Panc1 (cell line): ENCODE measurements around the gene TAGLN2.

Source experiments
- TF ChIP-seq, protein P1 (sequence below), 2 experiments: IDR thresholded peaks; 2 replicates each; pipeline ENCODE4 v1.6.1; 2011 to 2012; ENCODE audit warnings: low read depth in 2 of 2, control low read depth in 1 of 2, low read length in 1 of 2, mild to moderate bottlenecking in 1 of 2, moderate library complexity in 1 of 2; ENCODE audit not compliant: insufficient read depth in 1 of 2
- TF ChIP-seq, protein P2 (sequence below): fragments of 450-650 bp; IDR thresholded peaks from 2 replicates; pipeline ENCODE4 v1.5.1; 2017; ENCODE audit warnings: mild to moderate bottlenecking

DNA sequence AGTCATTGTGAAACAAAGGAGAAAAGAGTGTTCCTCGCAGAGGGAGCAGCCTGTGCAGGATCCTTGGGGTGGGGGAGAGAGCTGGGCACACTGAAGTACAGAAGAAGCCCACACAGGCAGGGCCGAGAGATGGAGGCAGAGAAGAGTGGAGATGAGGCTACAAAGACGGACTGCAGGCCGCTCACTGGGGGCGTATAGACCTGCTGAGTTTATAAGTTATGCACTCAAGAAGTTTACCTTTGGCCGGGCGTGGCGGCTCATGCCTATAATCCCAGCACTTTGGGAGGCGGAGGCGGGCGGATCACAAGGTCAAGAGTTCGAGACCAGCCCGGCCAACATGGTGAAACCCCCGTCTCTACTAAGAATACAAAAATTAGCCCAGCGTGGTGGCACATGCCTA is 36.3 kb upstream of the TAGLN2 start:
- TF ChIP-seq, protein P1, sequence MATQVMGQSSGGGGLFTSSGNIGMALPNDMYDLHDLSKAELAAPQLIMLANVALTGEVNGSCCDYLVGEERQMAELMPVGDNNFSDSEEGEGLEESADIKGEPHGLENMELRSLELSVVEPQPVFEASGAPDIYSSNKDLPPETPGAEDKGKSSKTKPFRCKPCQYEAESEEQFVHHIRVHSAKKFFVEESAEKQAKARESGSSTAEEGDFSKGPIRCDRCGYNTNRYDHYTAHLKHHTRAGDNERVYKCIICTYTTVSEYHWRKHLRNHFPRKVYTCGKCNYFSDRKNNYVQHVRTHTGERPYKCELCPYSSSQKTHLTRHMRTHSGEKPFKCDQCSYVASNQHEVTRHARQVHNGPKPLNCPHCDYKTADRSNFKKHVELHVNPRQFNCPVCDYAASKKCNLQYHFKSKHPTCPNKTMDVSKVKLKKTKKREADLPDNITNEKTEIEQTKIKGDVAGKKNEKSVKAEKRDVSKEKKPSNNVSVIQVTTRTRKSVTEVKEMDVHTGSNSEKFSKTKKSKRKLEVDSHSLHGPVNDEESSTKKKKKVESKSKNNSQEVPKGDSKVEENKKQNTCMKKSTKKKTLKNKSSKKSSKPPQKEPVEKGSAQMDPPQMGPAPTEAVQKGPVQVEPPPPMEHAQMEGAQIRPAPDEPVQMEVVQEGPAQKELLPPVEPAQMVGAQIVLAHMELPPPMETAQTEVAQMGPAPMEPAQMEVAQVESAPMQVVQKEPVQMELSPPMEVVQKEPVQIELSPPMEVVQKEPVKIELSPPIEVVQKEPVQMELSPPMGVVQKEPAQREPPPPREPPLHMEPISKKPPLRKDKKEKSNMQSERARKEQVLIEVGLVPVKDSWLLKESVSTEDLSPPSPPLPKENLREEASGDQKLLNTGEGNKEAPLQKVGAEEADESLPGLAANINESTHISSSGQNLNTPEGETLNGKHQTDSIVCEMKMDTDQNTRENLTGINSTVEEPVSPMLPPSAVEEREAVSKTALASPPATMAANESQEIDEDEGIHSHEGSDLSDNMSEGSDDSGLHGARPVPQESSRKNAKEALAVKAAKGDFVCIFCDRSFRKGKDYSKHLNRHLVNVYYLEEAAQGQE (IDR thresholded peaks at IDR 0.05; ENCODE audit: insufficient read depth in 1 of 2, low read depth in 2 of 2, low read length in 1 of 2), result no peak
- TF ChIP-seq, protein P2, sequence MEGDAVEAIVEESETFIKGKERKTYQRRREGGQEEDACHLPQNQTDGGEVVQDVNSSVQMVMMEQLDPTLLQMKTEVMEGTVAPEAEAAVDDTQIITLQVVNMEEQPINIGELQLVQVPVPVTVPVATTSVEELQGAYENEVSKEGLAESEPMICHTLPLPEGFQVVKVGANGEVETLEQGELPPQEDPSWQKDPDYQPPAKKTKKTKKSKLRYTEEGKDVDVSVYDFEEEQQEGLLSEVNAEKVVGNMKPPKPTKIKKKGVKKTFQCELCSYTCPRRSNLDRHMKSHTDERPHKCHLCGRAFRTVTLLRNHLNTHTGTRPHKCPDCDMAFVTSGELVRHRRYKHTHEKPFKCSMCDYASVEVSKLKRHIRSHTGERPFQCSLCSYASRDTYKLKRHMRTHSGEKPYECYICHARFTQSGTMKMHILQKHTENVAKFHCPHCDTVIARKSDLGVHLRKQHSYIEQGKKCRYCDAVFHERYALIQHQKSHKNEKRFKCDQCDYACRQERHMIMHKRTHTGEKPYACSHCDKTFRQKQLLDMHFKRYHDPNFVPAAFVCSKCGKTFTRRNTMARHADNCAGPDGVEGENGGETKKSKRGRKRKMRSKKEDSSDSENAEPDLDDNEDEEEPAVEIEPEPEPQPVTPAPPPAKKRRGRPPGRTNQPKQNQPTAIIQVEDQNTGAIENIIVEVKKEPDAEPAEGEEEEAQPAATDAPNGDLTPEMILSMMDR, result no peak
